ENCODE results near the gene IL15.

GRCh38 chr4:141706445-141706844, 70.1 kb downstream of the IL15 start:
- TF ChIP-seq POLR2A (IDR thresholded peaks at IDR 0.05) (no peak), CTCF (IDR thresholded peaks at IDR 0.05) (no peak), EP300 (IDR thresholded peaks at IDR 0.05) (no peak), POLR2AphosphoS5 (IDR thresholded peaks at IDR 0.05) (no peak)

Data from suprapubic skin (tissue), 4 donors.